HTR-8/SVneo (cell line): ENCODE measurements around the gene NR4A1.
A peak's percentile ranks its signal among the peaks of the same experiment; 100 is the strongest.

ENCODE experiments used
- DNase-seq: peaks from one replicate; pipeline ENCODE4 v3.0.0; 2011; ENCODE audit warnings: low spot score, mixed read lengths; ENCODE audit not compliant: insufficient read length
- FAIRE-seq: peaks from 2 replicates; lab custom pipeline; 2011; peaks lifted over from hg19 to GRCh38; lab: Jason Lieb, UNC

The NR4A1 gene

GRCh38 chr12:52037248-52037861 lies 13.9 kb upstream of the NR4A1 start:
- FAIRE-seq (no peak), DNase-seq (no peak)

DNA sequence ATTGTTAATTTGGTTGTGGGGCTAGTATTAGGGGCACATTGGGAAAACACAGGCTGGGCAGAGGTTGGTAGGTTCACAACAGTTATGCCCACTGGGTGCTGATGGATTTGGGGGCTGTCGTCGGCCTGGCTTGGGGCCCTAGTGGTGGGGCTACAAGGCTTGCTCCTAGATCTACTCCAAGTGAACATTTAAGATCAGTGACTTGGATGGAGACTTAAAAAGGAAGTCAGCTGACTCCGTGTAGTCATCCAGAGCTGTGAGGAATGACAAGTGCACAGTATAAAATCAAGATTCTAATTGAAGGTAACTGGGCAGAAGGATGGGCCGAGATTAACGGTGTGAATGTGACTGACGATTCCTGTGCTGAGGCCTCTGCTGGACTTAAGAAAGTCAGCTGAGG lies 12.8 kb upstream of the NR4A1 start:
- no peak for DNase-seq
- FAIRE-seq: no peak

GRCh38 chr12:52041035-52041434 lies 10.2 kb upstream of the NR4A1 start:
- DNase-seq (no peak), FAIRE-seq (no peak)

GRCh38 chr12:52041695-52042123 lies 9.5 kb upstream of the NR4A1 start:
- no peak for FAIRE-seq

GRCh38 chr12:52042706-52043385 lies 8.4 kb upstream of the NR4A1 start:
- FAIRE-seq (no peak), DNase-seq (no peak)

More at GRCh38 chr12:52041695-52042123, 9.5 kb upstream of the NR4A1 start:
- DNase-seq: no peak

GRCh38 chr12:52043386-52044212 lies 7.6 kb upstream of the NR4A1 start:
- DNase-seq (no peak), FAIRE-seq (no peak)

DNA sequence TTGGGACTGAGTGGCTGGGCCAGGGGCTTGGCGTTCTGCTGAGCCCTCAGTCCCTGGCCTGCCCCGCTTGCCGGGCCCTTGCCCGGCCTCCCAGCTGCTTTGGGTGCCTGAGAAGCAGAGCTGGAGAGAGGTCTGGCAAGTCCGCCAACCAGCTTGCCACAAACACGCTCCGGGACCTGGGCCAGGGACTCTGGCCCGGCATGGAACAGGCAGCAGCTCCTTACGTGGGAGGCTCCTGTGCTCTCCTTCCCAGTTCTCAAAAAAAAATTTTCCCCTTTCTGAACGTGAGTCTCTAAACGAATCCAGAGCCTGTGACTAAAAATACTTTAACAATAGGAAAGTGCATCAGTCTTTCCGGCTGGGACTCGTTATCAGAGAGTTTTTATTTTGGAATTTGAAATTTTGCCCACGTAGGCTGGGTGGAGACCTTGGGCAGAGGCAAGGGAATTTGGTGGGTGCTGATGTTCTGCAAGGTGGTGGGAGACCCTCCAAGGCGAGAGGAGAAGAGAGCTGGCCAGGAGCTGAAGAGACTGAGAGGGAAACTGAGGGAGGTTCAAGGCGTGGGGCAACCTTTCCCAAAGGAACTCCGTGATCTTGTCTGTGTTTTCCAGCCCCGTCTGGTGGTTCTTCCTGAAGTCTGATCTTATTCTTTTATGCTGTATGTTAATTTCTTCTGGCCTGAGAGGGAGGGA lies 6.8 kb upstream of the NR4A1 start:
- no peak for FAIRE-seq

DNA sequence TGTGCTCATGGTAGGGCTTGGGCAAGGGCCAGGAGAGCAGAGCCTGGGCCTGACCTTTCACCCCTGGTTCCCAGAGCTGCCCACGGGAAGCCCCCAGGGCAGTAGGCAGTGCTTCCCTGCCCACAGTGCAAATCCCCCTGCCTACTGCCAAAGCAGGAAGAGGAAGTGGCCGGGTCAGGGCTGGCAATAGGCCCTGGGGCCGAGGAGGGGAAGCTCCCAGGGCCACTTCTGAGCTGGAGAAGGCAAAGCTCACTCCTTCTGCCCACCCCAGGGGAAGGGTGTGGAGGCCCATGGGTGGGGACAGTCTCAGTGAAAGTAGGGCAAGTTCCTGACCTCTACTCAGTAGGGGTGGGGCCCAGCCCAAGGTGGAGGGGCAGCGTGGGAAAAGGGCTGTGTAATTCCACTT lies 5.4 kb upstream of the NR4A1 start:
- no peak for FAIRE-seq
- DNase-seq: no peak

More for the DNA sequence above, 6.8 kb upstream of the NR4A1 start:
- no peak for DNase-seq

GRCh38 chr12:52046859-52047258 lies 4.4 kb upstream of the NR4A1 start:
- FAIRE-seq: no peak
- DNase-seq: no peak

GRCh38 chr12:52049286-52049685 lies 2.0 kb upstream of the NR4A1 start:
- DNase-seq: no peak
- FAIRE-seq: no peak

- FAIRE-seq (no peak), DNase-seq (no peak)
These were observed 1.6 kb upstream of the NR4A1 start for GRCh38 chr12:52049688-52050087.

DNA sequence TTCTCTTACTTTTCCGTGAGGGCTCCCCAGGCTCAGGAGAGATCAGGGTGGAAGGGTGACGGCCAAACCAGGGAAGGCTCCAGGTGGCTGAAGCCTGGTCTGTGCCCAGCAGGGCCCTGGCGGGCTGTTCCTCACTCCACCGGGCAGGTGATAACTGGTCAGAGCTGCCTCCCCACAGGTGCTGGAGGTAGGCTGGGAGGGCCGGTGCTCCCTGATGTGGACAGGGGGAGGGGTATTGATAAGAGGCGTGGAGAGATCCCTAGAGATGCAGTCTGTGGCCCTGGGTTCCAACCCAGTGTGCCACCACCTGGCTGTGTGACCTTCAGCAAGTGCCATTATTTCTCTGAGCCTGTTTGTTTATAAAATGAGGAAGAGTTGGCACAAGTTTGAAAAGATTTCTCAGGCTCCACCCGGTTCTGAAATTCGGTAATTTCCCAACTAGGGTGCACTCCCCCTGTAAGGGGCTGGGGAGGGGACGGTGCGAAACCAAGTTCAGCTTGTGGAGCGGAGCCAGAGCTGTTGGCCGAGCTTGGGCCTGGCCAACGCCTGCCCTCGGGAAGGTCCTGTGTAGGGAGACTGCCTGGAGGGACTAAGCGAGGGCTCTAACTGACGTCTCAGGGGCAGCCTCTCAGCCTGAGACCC lies 1.0 kb upstream of the NR4A1 start:
- DNase-seq: no peak
- FAIRE-seq: no peak

DNA sequence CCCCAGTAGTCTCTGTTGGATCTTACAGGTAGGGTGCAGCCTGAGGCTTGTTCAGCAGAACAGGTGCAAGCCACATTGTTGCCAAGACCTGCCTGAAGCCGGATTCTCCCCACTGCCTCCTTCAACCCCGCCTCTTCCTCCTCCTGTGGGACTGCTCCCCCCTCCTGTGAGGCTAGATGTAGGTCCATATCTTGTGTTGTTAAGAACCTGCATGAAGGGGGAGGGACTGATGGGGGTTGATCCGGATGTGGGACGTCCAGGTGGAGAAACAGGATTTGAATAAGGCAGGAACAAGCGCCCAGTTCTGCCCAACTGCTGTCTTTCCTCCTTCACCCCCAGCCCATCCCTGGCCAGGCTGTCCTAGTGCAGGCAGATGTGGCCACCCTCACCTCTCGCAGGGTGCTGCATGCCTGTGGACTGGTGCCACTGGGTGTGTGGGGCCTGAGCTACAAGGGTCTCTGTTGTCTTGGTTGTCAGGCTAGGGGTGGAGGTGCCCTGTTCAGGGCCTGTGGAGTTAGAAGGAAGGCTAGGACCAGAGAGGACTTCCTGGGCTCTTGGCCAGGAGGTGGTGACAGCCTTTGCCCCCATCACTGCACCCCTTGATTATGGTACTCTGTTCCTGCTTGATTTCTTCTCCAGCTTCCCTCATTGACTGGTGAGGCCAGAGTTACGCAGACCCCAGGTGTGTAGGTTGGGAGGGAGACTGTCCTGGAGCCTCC lies 1.4 kb downstream of the NR4A1 start:
- peak; percentile 28 for FAIRE-seq
- no peak for DNase-seq

DNA sequence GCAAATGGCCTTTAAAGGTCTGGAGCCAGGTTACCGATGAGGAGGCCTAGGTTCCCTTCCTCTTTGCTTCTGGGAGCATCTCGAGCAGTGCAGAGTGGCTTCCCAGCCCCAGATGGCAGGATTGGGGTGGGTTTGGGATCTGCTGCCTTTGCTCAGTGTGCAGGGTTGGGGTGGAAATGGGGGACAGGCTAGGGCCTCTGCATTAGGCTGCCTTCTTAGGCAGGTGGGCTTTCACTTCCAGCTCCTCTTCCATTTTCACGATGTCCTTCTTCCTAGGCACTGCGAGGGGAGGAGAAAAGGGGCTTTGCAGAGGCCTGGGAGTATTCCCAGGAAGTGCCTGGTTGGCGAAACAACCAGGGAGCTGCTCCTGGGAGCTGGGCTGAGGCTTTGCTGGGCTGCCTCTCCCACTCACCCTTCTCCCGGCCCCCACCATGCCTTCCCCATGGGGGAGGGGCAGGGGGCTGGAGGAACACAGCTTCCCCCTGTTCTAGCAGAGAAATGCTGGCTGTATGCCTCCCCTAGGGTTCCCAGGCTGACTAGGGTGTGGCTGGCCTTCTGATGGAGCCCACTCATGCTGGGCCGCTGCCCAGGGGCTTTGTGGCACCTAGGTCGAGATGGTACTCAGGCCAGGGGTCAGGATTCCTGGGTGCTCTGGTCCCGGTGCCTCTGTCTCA lies 2.4 kb downstream of the NR4A1 start:
- DNase-seq (no peak), FAIRE-seq (no peak)

GRCh38 chr12:52054231-52054832 lies 3.1 kb downstream of the NR4A1 start:
- no peak for DNase-seq
- FAIRE-seq: no peak

DNA sequence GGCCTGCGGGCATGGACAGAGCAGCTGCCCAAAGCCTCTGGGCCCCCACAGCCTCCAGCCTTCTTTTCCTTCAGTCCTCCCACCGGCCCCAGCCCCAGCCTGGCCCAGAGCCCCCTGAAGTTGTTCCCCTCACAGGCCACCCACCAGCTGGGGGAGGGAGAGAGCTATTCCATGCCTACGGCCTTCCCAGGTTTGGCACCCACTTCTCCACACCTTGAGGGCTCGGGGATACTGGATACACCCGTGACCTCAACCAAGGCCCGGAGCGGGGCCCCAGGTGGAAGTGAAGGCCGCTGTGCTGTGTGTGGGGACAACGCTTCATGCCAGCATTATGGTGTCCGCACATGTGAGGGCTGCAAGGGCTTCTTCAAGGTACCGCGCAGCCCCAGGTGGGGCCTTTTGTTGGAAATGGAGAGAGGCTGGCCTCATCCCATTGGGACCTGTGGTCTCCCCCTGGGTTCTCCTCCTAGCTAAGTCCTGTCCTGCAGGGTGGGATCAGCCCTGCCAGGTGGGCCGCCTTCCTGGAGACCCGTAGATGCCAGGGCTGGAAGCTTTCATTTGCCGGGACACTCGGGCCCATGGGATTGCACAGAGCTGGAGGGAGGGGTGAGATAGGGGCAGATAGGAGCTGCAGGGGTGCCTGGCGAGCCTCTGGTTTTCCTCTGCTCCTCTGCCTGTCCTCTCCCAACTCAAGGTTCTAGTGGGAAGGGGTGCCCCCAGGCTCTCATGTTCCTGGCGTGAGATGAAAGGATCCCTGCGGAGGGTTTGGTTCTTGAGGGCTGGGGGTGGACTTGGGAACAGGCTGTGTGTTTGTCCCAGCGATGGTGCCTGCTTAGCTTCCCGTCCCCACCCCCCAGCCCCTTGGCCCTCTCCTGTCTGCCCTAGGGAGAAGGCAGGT lies 3.8 kb downstream of the NR4A1 start:
- FAIRE-seq (no peak), DNase-seq (no peak)
